HG03139 (cell line): ENCODE data around the gene SPRYD4.
"Not testable (repeated sequence)": the region's sequence is repeated elsewhere in the genome, so short reads cannot be mapped to it uniquely, and the experiment has no call there.

Experiments used
- ATAC-seq: cut with Tn5 transposase; IDR thresholded peaks from one replicate; pipeline ENCODE4 v1.9.1; 2021; ENCODE audit not compliant: unreplicated experiment

The SPRYD4 gene

GRCh38 chr12:56468216-56469006 lies at the start of gene SPRYD4:
Gene SPRYD4 (plus strand): TSS chr12:56468578. CDS start chr12:56468592, 14 bp downstream.
- ATAC-seq, result peak; percentile 68

DNA sequence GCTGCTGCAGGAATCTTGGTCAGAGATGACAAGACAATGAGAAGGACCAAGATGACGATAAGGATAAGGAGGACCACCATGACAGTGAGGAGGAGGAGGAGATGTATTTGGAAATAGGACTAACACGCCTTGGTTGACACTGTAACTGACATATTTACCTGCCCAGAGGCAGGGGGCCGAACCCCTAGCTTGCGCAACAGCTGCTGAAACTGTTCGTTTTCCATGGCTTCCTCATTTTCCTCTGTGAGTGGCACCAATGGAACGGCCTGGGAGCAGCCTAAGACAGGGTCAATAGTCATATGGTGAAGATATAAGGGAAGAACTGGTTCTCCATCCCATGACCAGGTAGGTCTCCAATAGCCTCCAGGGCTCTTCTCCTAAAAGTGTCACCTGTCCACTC lies 48.0 kb upstream of the SPRYD4 start:
- ATAC-seq, result no peak

GRCh38 chr12:56425193-56425592 lies 43.2 kb upstream of the SPRYD4 start:
- ATAC-seq, result no peak

GRCh38 chr12:56425940-56426438 lies 42.4 kb upstream of the SPRYD4 start:
- ATAC-seq, result no peak

DNA sequence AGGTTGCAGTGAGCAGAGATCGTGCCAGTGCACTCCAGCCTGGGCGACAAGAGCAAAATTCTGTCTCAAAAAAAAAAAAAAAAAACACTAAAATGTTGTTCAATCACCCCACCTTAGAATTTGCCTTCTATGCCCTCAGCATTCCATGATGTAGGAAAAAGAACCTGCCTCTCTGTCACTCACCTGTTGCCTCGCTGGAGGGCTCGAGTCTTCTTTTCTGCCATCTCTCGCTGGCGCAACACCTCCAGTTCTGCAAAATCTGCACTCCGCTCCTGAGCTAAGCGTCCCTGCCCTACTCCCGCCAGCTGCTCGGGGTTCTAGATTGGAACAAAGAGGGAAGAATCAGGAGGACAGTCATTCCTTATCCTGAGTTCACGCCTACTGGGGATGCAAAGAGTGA lies 37.1 kb upstream of the SPRYD4 start:
- ATAC-seq, result no peak

- no peak for ATAC-seq
Measured at GRCh38 chr12:56431850-56432249, 36.5 kb upstream of the SPRYD4 start.

DNA sequence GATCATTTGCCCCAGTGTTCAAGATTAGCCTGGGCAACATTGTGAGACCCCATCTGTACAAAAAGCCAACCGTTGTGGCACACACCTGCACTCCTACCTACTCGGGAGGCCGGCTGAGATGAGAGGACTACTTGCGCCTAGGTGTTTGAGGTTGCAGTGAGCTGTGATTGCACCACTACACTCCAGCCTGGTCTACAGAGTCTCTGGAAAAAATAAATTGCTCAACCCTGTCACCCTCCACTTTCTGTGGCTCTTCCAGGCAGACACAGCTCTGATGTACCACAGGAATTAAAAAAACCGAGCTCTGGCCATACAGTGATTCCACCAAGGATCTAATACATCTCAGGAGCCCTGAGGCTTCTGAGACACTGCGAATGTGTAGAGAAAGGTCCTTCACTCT lies 33.5 kb upstream of the SPRYD4 start:
- no peak for ATAC-seq

- no peak for ATAC-seq
Measured at GRCh38 chr12:56437430-56438176, 30.8 kb upstream of the SPRYD4 start.

DNA sequence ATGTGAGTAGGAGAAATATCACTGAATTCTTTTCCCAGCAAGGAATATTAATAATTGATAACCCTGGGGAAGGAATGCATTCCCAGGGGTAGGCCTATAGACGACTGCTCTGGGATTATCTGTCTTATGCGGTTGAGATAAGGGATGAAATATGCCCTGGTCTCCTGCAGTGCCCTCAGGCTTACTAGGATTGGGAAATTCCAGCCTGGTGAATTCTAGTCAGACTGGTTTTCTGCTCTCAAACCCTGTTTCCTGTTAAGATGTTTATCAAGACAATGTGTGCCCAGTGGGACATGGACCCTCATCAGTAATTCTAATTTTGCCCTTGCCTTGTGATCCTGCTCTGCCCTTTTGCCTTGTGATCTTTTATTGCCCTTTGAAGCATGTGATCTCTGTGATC lies 25.2 kb upstream of the SPRYD4 start:
- not testable (repeated sequence) for ATAC-seq

GRCh38 chr12:56448860-56449621 lies 19.3 kb upstream of the SPRYD4 start, which contains the start of gene TIMELESS:
Gene TIMELESS (minus strand): TSS chr12:56449426. CDS start chr12:56434170, 15,256 bp downstream.
- peak; percentile 79 for ATAC-seq

- ATAC-seq, result no peak
Measured at GRCh38 chr12:56449622-56449984, 18.8 kb upstream of the SPRYD4 start.

DNA sequence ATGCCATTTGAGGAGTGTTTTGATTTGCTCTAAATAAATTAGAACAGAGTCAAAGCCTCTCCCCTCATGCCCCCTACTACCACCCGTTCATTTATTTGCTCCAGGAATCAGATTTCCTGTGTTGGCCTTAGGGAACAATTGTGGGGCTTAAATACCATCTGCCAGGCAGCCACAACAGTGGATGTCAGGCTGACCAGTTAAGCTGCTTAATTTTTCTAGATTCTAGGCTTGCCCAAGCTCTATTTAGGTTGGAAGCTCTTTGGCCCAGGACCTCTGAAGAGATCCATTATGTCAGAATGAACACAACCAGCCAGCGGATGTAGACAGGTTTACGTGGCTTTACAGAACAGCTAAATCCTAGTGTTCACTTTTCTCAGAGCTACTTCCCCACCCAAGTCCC lies 18.1 kb upstream of the SPRYD4 start:
- ATAC-seq, result no peak

DNA sequence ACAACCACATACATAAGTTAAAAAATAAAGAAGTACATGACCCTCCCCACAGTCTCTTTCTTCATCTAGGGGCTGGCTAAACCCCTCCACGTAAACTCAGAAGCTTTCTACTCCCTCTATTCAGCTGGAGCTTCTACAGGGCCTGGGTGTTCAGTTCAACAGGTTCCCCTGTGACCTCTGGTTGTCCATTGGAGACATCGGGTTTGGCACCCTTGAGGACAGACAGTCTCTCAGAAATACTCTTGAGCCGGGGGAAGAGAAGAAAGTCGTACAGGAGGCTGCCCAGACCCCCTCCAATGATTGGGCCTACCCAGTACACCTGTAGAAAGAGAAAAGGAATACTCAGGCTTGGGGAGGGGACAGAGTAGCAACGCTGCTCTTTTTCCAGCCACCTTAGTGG lies 17.2 kb upstream of the SPRYD4 start:
- ATAC-seq, result no peak

- ATAC-seq, result no peak
Measured at GRCh38 chr12:56454557-56454956, 13.8 kb upstream of the SPRYD4 start, which contains the start of gene MIP. Gene MIP (minus strand): TSS chr12:56454657. CDS start chr12:56454613, 44 bp downstream.

GRCh38 chr12:56457817-56458216 lies 10.6 kb upstream of the SPRYD4 start:
- ATAC-seq, result no peak

GRCh38 chr12:56461235-56462159 lies 6.9 kb upstream of the SPRYD4 start:
- ATAC-seq, result no peak

DNA sequence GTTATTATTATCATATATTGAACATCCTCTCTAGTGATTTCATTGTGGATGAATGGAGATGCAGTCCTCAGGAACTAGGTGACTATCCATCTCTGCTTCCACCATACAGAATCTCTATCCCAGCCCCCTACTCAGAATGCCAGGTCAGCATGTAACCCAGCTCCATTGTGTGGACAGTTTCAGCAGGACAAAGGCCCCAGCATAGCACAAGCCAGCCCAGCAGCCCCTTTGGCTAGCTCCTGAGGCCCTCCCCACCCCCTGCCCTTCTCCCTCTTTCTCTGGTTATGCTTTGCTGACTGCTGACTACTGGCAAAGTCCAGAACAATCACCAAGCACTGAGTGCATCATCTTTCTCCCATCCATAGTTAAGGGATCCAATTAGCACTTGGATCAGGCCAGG lies 5.8 kb upstream of the SPRYD4 start:
- no peak for ATAC-seq

GRCh38 chr12:56469007-56469930 lies 891 bp downstream of the SPRYD4 start:
- no peak for ATAC-seq

- no peak for ATAC-seq
Measured at GRCh38 chr12:56474389-56474788, 6.0 kb downstream of the SPRYD4 start.
